ENCODE results near the gene BTBD6. TPM values are rescaled to one million over a fixed set of nuclear protein-coding genes. Genes with fewer than 3 reads are reported as not detected.

Gene BTBD6
- total RNA-seq, 1 experiment from 2014 or later, result 58.9 TPM

GRCh38 chr14:105219753-105220152 lies 28.6 kb upstream of the BTBD6 start:
- Histone ChIP-seq H3K9me3 (ENCODE audit: low read length) (no peaks in the 10 kb centered on the region), H3K9me2 (replicated peaks; ENCODE audit: insufficient read depth, low read length) (no peaks in the 10 kb centered on the region), H3K79me2 (ENCODE audit: low read length) (no peaks in the 10 kb centered on the region), H4K20me1 (ENCODE audit: insufficient read depth, low read depth, low read length) (no peaks in the 10 kb centered on the region), H3K27me3 (ENCODE audit: low read length) (no peaks in the 10 kb centered on the region), H3K4me2 (ENCODE audit: low read depth, low read length, poor library complexity, severe bottlenecking) (no peak overlapping the region), H3K4me3 (ENCODE audit: low read length) (no peak overlapping the region), H2AFZ (ENCODE audit: low read length) (no peak overlapping the region), H3K36me3 (ENCODE audit: insufficient read depth, low read length) (no peaks in the 10 kb centered on the region), H3K4me1 (ENCODE audit: low read length) (no peaks in the 10 kb centered on the region), H3K27ac (ENCODE audit: low read length) (no peak overlapping the region), H3K9ac (ENCODE audit: low read length) (no peak overlapping the region)
- no peak for DNase-seq

- no peak for DNase-seq
- no peak overlapping the region for H3K4me3 ChIP-seq (ENCODE audit: low read length)
- no peaks in the 10 kb centered on the region for H3K4me1 ChIP-seq (ENCODE audit: low read length)
- no peak overlapping the region for H3K9ac ChIP-seq (ENCODE audit: low read length)
- no peaks in the 10 kb centered on the region for H3K9me2 ChIP-seq (replicated peaks; ENCODE audit: insufficient read depth, low read length)
- H2AFZ ChIP-seq (ENCODE audit: low read length), result no peak overlapping the region
- no peaks in the 10 kb centered on the region for H4K20me1 ChIP-seq (ENCODE audit: insufficient read depth, low read depth, low read length)
- no peak overlapping the region for H3K4me2 ChIP-seq (ENCODE audit: low read depth, low read length, poor library complexity, severe bottlenecking)
- H3K27me3 ChIP-seq (ENCODE audit: low read length), result no peaks in the 10 kb centered on the region
- H3K27ac ChIP-seq (ENCODE audit: low read length), result no peak overlapping the region
- H3K36me3 ChIP-seq (ENCODE audit: insufficient read depth, low read length), result no peaks in the 10 kb centered on the region
- no peaks in the 10 kb centered on the region for H3K79me2 ChIP-seq (ENCODE audit: low read length)
- no peaks in the 10 kb centered on the region for H3K9me3 ChIP-seq (ENCODE audit: low read length)
These were observed 27.4 kb upstream of the BTBD6 start for GRCh38 chr14:105220699-105221597.

- Histone ChIP-seq H3K4me2 (ENCODE audit: low read depth, low read length, poor library complexity, severe bottlenecking) (no peak overlapping the region), H3K4me1 (ENCODE audit: low read length) (no peaks in the 10 kb centered on the region), H3K79me2 (ENCODE audit: low read length) (no peaks in the 10 kb centered on the region), H3K27me3 (ENCODE audit: low read length) (no peaks in the 10 kb centered on the region), H3K9me3 (ENCODE audit: low read length) (no peaks in the 10 kb centered on the region), H3K27ac (ENCODE audit: low read length) (no peak overlapping the region), H3K36me3 (ENCODE audit: insufficient read depth, low read length) (no peaks in the 10 kb centered on the region), H3K4me3 (ENCODE audit: low read length) (no peak overlapping the region), H2AFZ (ENCODE audit: low read length) (no peak overlapping the region), H3K9me2 (replicated peaks; ENCODE audit: insufficient read depth, low read length) (no peaks in the 10 kb centered on the region), H4K20me1 (ENCODE audit: insufficient read depth, low read depth, low read length) (no peaks in the 10 kb centered on the region), H3K9ac (ENCODE audit: low read length) (no peak overlapping the region)
- DNase-seq, result no peak
These were observed 26.6 kb upstream of the BTBD6 start for GRCh38 chr14:105221598-105222178.

- no peaks in the 10 kb centered on the region for H3K79me2 ChIP-seq (ENCODE audit: low read length)
- H4K20me1 ChIP-seq (ENCODE audit: insufficient read depth, low read depth, low read length), result no peaks in the 10 kb centered on the region
- H3K27me3 ChIP-seq (ENCODE audit: low read length), result no peaks in the 10 kb centered on the region
- H3K9me3 ChIP-seq (ENCODE audit: low read length), result no peaks in the 10 kb centered on the region
- no peak overlapping the region for H3K9ac ChIP-seq (ENCODE audit: low read length)
- H3K27ac ChIP-seq (ENCODE audit: low read length), result no peak overlapping the region
- no peaks in the 10 kb centered on the region for H3K9me2 ChIP-seq (replicated peaks; ENCODE audit: insufficient read depth, low read length)
- no peak overlapping the region for H3K4me3 ChIP-seq (ENCODE audit: low read length)
- no peak for DNase-seq
- no peak overlapping the region for H3K4me2 ChIP-seq (ENCODE audit: low read depth, low read length, poor library complexity, severe bottlenecking)
- H3K4me1 ChIP-seq (ENCODE audit: low read length), result no peaks in the 10 kb centered on the region
- no peaks in the 10 kb centered on the region for H3K36me3 ChIP-seq (ENCODE audit: insufficient read depth, low read length)
- no peak overlapping the region for H2AFZ ChIP-seq (ENCODE audit: low read length)
These were observed 25.1 kb upstream of the BTBD6 start for GRCh38 chr14:105223260-105223659.

- DNase-seq, result no peak
- no peaks in the 10 kb centered on the region for H3K36me3 ChIP-seq (ENCODE audit: insufficient read depth, low read length)
- no peak overlapping the region for H2AFZ ChIP-seq (ENCODE audit: low read length)
- no peaks in the 10 kb centered on the region for H4K20me1 ChIP-seq (ENCODE audit: insufficient read depth, low read depth, low read length)
- H3K9me2 ChIP-seq (replicated peaks; ENCODE audit: insufficient read depth, low read length), result no peaks in the 10 kb centered on the region
- H3K27me3 ChIP-seq (ENCODE audit: low read length), result no peaks in the 10 kb centered on the region
- no peaks in the 10 kb centered on the region for H3K9me3 ChIP-seq (ENCODE audit: low read length)
- no peak overlapping the region for H3K9ac ChIP-seq (ENCODE audit: low read length)
- H3K4me2 ChIP-seq (ENCODE audit: low read depth, low read length, poor library complexity, severe bottlenecking), result no peak overlapping the region
- H3K27ac ChIP-seq (ENCODE audit: low read length), result no peak overlapping the region
- no peaks in the 10 kb centered on the region for H3K79me2 ChIP-seq (ENCODE audit: low read length)
- H3K4me3 ChIP-seq (ENCODE audit: low read length), result no peak overlapping the region
- no peaks in the 10 kb centered on the region for H3K4me1 ChIP-seq (ENCODE audit: low read length)
These were observed 24.4 kb upstream of the BTBD6 start for GRCh38 chr14:105223770-105224544.

GRCh38 chr14:105224845-105225570 lies 23.3 kb upstream of the BTBD6 start:
- Histone ChIP-seq H3K4me1 (ENCODE audit: low read length) (no peaks in the 10 kb centered on the region), H3K27me3 (ENCODE audit: low read length) (no peaks in the 10 kb centered on the region), H3K9me2 (replicated peaks; ENCODE audit: insufficient read depth, low read length) (no peaks in the 10 kb centered on the region), H2AFZ (ENCODE audit: low read length) (no peak overlapping the region), H4K20me1 (ENCODE audit: insufficient read depth, low read depth, low read length) (no peaks in the 10 kb centered on the region), H3K79me2 (ENCODE audit: low read length) (no peaks in the 10 kb centered on the region), H3K9me3 (ENCODE audit: low read length) (no peaks in the 10 kb centered on the region), H3K4me3 (ENCODE audit: low read length) (no peak overlapping the region), H3K27ac (ENCODE audit: low read length) (no peak overlapping the region), H3K4me2 (ENCODE audit: low read depth, low read length, poor library complexity, severe bottlenecking) (no peak overlapping the region), H3K36me3 (ENCODE audit: insufficient read depth, low read length) (no peaks in the 10 kb centered on the region), H3K9ac (ENCODE audit: low read length) (no peak overlapping the region)
- no peak for DNase-seq

- H2AFZ ChIP-seq (ENCODE audit: low read length), result no peak overlapping the region
- H3K9ac ChIP-seq (ENCODE audit: low read length), result no peak overlapping the region
- no peak overlapping the region for H3K27ac ChIP-seq (ENCODE audit: low read length)
- H3K36me3 ChIP-seq (ENCODE audit: insufficient read depth, low read length), result no peaks in the 10 kb centered on the region
- no peaks in the 10 kb centered on the region for H3K27me3 ChIP-seq (ENCODE audit: low read length)
- DNase-seq, result no peak
- no peak overlapping the region for H3K4me2 ChIP-seq (ENCODE audit: low read depth, low read length, poor library complexity, severe bottlenecking)
- no peaks in the 10 kb centered on the region for H3K79me2 ChIP-seq (ENCODE audit: low read length)
- H4K20me1 ChIP-seq (ENCODE audit: insufficient read depth, low read depth, low read length), result no peaks in the 10 kb centered on the region
- H3K4me3 ChIP-seq (ENCODE audit: low read length), result no peak overlapping the region
- H3K9me3 ChIP-seq (ENCODE audit: low read length), result no peaks in the 10 kb centered on the region
- no peaks in the 10 kb centered on the region for H3K4me1 ChIP-seq (ENCODE audit: low read length)
- H3K9me2 ChIP-seq (replicated peaks; ENCODE audit: insufficient read depth, low read length), result no peaks in the 10 kb centered on the region
These were observed 22.1 kb upstream of the BTBD6 start for GRCh38 chr14:105226198-105226597.
